ENCODE results near the gene SPATA3.

- TF ChIP-seq CTCF (IDR thresholded peaks at IDR 0.05; ENCODE audit: low read depth, low read length, missing input control) (no peak), FOXA1 (IDR thresholded peaks at IDR 0.05) (no peak), JUND (IDR thresholded peaks at IDR 0.05) (no peak), EGR1 (IDR thresholded peaks at IDR 0.05; ENCODE audit: low read depth in 2 of 2) (no peak)
- TF ChIP-seq, protein P1, sequence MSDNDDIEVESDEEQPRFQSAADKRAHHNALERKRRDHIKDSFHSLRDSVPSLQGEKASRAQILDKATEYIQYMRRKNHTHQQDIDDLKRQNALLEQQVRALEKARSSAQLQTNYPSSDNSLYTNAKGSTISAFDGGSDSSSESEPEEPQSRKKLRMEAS (IDR thresholded peaks at IDR 0.05): no peak
Measured at GRCh38 chr2:231013820-231014219, 17.9 kb downstream of the SPATA3 start.

All from liver (tissue), 3 donors.